NK-92 treated with Interleukin-12 subunit alpha and Interleukin-12 subunit beta, amount 100 ng/mL, for 24 hours (cell line): ENCODE measurements around the gene SERPINB1.
A peak's percentile ranks its signal among the peaks of the same experiment; 100 is the strongest.

ENCODE experiments used
- DNase-seq: peaks from one replicate; lab custom pipeline; 2025; lab: John Stamatoyannopoulos, UW

SERPINB1 gene

GRCh38 chr6:2793534-2794151 lies 48.0 kb downstream of the SERPINB1 start:
- DNase-seq = peak; percentile 51

- no peak for DNase-seq
Measured at GRCh38 chr6:2792330-2793110, 49.1 kb downstream of the SERPINB1 start.

- no peak for DNase-seq
Measured at GRCh38 chr6:2791450-2791974, 50.2 kb downstream of the SERPINB1 start.

- peak; percentile 47 for DNase-seq
Measured at GRCh38 chr6:2790588-2791449, 50.8 kb downstream of the SERPINB1 start.

DNA sequence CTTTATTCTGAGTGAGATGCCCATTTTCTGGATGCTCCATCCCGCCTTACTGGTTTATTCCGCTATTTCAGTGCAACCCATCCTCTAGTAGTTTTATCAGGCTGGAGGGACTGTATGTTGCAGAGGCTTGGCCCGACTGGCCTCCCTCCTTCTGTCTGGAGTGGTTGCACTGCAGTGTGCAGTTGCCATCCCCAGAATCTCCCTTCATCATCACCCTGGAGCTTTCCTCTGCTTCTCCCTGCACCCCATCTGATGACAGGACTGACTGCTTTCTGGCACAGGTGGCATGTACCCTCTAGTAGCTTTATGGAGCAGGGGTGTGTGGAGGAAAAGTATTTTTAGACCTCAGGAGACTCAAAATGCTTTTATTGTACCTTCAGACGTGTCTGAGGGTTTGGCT lies 55.4 kb downstream of the SERPINB1 start:
- no peak for DNase-seq

- DNase-seq = no peak
Measured at GRCh38 chr6:2784930-2785329, 56.7 kb downstream of the SERPINB1 start.

GRCh38 chr6:2784061-2784460 lies 57.6 kb downstream of the SERPINB1 start:
- DNase-seq = no peak

GRCh38 chr6:2783188-2783963 lies 58.3 kb downstream of the SERPINB1 start:
- DNase-seq = no peak

DNA sequence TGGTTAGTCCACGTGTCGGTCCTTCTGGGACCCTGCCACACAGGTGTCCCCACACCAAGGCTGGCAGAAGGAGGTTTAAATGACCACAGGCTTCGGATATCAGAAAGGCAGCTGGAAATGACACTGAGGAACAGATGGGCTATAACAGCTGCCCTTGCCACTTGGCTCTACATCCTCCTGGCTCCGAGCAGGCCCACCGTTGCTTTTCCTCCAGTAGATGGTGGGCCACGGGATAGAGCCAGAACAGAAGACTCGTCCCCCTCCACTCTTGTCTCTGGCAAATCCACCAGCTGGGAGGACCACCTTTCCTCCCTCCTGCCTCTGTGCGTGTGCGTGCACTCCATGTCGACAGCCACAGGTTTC lies 58.9 kb downstream of the SERPINB1 start:
- DNase-seq = no peak

GRCh38 chr6:2782356-2782708 lies 59.3 kb downstream of the SERPINB1 start:
- DNase-seq = no peak
